HepG2 (cell line): Measurements from ENCODE around the gene SUN5. TPM values are rescaled to one million over a fixed set of nuclear protein-coding genes. Genes with fewer than 3 reads are reported as not detected.
A peak's percentile ranks its signal among the peaks of the same experiment; 100 is the strongest.

Experiments
- BCL6 ChIP-seq: IDR thresholded peaks from 2 replicates; pipeline ENCODE4 v1.6.1; 2016; ENCODE audit warnings: missing genetic modification reagents, missing compliant biosample characterization
- CERS6 ChIP-seq: sonication (generic); formaldehyde crosslinking; IDR thresholded peaks from 2 replicates; pipeline ENCODE4 v1.5.0; 2020; ENCODE audit warnings: missing genetic modification reagents
- DNMT3B ChIP-seq: conservative IDR thresholded peaks from 2 replicates; pipeline ENCODE4 v1.6.1; 2016; ENCODE audit warnings: missing biosample characterization, control low read depth
- FOXA3 ChIP-seq: IDR thresholded peaks from 2 replicates; pipeline ENCODE4 v1.6.1; 2016; ENCODE audit warnings: missing genetic modification reagents, missing compliant biosample characterization
- HNF1B ChIP-seq: sonication (generic); formaldehyde crosslinking; IDR thresholded peaks from 2 replicates; pipeline ENCODE4 v1.5.1; 2020; ENCODE audit warnings: mild to moderate bottlenecking, moderate library complexity, missing genetic modification reagents
- HOXA5 ChIP-seq: sonication (generic); formaldehyde crosslinking; IDR thresholded peaks from 2 replicates; pipeline ENCODE4 v1.4.0; 2020; ENCODE audit warnings: missing genetic modification reagents
- KDM1A ChIP-seq: IDR thresholded peaks from 2 replicates; pipeline ENCODE4 v1.6.1; 2016; ENCODE audit warnings: missing compliant biosample characterization
- MED1 ChIP-seq: sonication (generic); formaldehyde crosslinking; IDR thresholded peaks from 2 replicates; pipeline ENCODE4 v1.4.0; 2020; ENCODE audit warnings: missing genetic modification reagents
- NRL ChIP-seq: sonication (generic); formaldehyde crosslinking; IDR thresholded peaks from 2 replicates; pipeline ENCODE4 v1.5.0; 2020; ENCODE audit warnings: missing genetic modification reagents, mild to moderate bottlenecking, moderate library complexity, borderline replicate concordance
- PHF21A ChIP-seq: sonication (generic); formaldehyde crosslinking; IDR thresholded peaks from 2 replicates; pipeline ENCODE4 v1.5.0; 2020; ENCODE audit warnings: mild to moderate bottlenecking, missing genetic modification reagents
- RXRB ChIP-seq: IDR thresholded peaks from 2 replicates; pipeline ENCODE4 v1.6.1; 2016; ENCODE audit warnings: borderline replicate concordance, missing genetic modification reagents, missing compliant biosample characterization
- ZBTB26 ChIP-seq: IDR thresholded peaks from 2 replicates; pipeline ENCODE4 v1.6.1; 2016; ENCODE audit warnings: missing compliant biosample characterization, missing genetic modification reagents, borderline replicate concordance
- ZFP36 ChIP-seq: fragments of 150-350 bp; IDR thresholded peaks from 2 replicates; pipeline ENCODE4 v1.6.1; 2018; ENCODE audit warnings: borderline replicate concordance, low read length, low read depth; ENCODE audit not compliant: partially characterized antibody
- ZFX ChIP-seq: sonication (generic); formaldehyde crosslinking; IDR thresholded peaks from 2 replicates; pipeline ENCODE4 v1.4.0; 2020; ENCODE audit warnings: mild to moderate bottlenecking, low read depth, missing genetic modification reagents, moderate library complexity
- ZHX1 ChIP-seq: sonication (generic); formaldehyde crosslinking; IDR thresholded peaks from 2 replicates; pipeline ENCODE4 v1.8.1; 2022; ENCODE audit warnings: low read depth, mild to moderate bottlenecking, missing genetic modification reagents
- ZNF546 ChIP-seq: sonication (generic); formaldehyde crosslinking; conservative IDR thresholded peaks from 2 replicates; pipeline ENCODE4 v1.8.1; 2023; ENCODE audit warnings: mild to moderate bottlenecking, missing genetic modification reagents
- ZNF7 ChIP-seq: IDR thresholded peaks from 2 replicates; pipeline ENCODE4 v1.6.1; 2016; ENCODE audit warnings: missing biosample characterization, missing genetic modification reagents
- ZNF781 ChIP-seq: sonication (generic); formaldehyde crosslinking; IDR thresholded peaks from 2 replicates; pipeline ENCODE4 v1.5.1; 2020; ENCODE audit warnings: borderline replicate concordance, mild to moderate bottlenecking, missing genetic modification reagents; ENCODE audit errors: not compliant biosample characterization
- polyA plus RNA-seq, 8 experiments: library from polyadenylated mRNA; depleted of rRNA in 3 of 8; stranded (reverse) in 7 of 8; unstranded in 1 of 8; fragments of >200 nt; fragmentation: Illumina TruSeq in 4 of 8; extraction: Trizol in 4 of 8; gene quantifications; 2 replicates each; pipeline versions ENCODE4 v1.2.1 to v1.2.3, GENCODE V29; 2011 to 2016; ENCODE audit warnings: low read depth in 4 of 8, missing spikeins in 1 of 8, mixed read lengths in 1 of 8; ENCODE audit not compliant: insufficient read depth in 1 of 8
- total RNA-seq, 5 experiments: library from RNA; depleted of rRNA; stranded (reverse); fragments of >200 nt; fragmentation: Illumina TruSeq; extraction: Trizol; gene quantifications; 2 replicates each; pipeline ENCODE4 v1.2.3, GENCODE V29; 2016; ENCODE audit warnings: low read depth in 1 of 5

Gene SUN5
- total and polyA plus RNA-seq, 2 of the 13 experiments (the other 11 are each of a cell fraction or from before 2014, with no cell fraction given) = not detected

GRCh38 chr20:32982617-32983458, 21.4 kb downstream of the SUN5 start (continued):
- peak; percentile 65; the same call in 1 of the 2 replicates for TF ChIP-seq KDM1A
- no peak for TF ChIP-seq ZHX1
- peak; percentile 23 for TF ChIP-seq ZFP36
- TF ChIP-seq MED1 = peak; percentile 15; the same call in 1 of the 2 replicates
- peak; percentile 46; the same call in 1 of the 2 replicates for TF ChIP-seq ZFX (CRISPR knock-in tag)
- 0 out of 2 replicates have a peak, but pooled peaks have one; percentile 33 for TF ChIP-seq HOXA5 (CRISPR knock-in tag)
- no peak for TF ChIP-seq DNMT3B (CRISPR knock-in tag)
- peak; percentile 39; the same call in 1 of the 2 replicates for TF ChIP-seq BCL6 (CRISPR knock-in tag)
- peak; percentile 56; the same call in 1 of the 2 replicates for TF ChIP-seq NRL
- TF ChIP-seq FOXA3 = peak; percentile 29; the same call in 1 of the 2 replicates
- peak; percentile 21; the same call in 1 of the 2 replicates for TF ChIP-seq RXRB (CRISPR knock-in tag)
- TF ChIP-seq HNF1B = peak; percentile 53; the same call in 1 of the 2 replicates
- 0 out of 2 replicates have a peak, but pooled peaks have one; percentile 22 for TF ChIP-seq ZNF7 (CRISPR knock-in tag)
- TF ChIP-seq ZBTB26 (CRISPR knock-in tag) = peak; percentile 88; the same call in 1 of the 2 replicates
- no peak for TF ChIP-seq ZNF781 (CRISPR knock-in tag)
- peak; percentile 82; the same call in 1 of the 2 replicates for TF ChIP-seq ZNF546 (CRISPR knock-in tag)
- TF ChIP-seq CERS6 (CRISPR knock-in tag) = 0 out of 2 replicates have a peak, but pooled peaks have one; percentile 56
- TF ChIP-seq PHF21A (CRISPR knock-in tag) = peak; percentile 33; the same call in 1 of the 2 replicates
